Middle frontal gyrus (tissue), 1 donor: ENCODE data around the gene SH3RF2.
"Not testable (repeated sequence)": the region's sequence is repeated elsewhere in the genome, so short reads cannot be mapped to it uniquely, and the experiment has no call there.

Experiments used
- DNase-seq: peaks from one replicate; pipeline ENCODE4 v3.0.0-alpha.2; 2015; ENCODE audit warnings: low spot score; ENCODE audit errors: extremely low spot score

SH3RF2 gene

DNA sequence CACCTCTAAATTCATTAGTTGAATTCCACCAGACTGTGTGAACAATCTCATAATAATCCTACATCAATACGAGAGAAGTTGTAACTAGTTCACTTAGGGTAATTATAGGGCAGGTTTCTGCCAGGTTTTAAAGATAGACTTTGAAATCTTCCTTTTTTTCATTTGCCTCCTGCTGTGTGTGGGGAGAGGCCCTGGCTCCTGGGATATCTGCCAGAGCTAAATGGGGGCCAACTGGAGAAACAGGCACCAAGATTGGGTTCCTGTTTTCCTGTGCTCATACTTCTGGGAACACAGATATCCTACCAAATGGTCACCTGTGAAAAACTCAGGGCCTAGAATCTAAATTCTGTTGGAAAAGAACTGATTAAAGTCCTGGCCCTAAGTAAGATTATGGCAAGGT lies 42.3 kb downstream of the SH3RF2 start:
- no peak for DNase-seq

DNA sequence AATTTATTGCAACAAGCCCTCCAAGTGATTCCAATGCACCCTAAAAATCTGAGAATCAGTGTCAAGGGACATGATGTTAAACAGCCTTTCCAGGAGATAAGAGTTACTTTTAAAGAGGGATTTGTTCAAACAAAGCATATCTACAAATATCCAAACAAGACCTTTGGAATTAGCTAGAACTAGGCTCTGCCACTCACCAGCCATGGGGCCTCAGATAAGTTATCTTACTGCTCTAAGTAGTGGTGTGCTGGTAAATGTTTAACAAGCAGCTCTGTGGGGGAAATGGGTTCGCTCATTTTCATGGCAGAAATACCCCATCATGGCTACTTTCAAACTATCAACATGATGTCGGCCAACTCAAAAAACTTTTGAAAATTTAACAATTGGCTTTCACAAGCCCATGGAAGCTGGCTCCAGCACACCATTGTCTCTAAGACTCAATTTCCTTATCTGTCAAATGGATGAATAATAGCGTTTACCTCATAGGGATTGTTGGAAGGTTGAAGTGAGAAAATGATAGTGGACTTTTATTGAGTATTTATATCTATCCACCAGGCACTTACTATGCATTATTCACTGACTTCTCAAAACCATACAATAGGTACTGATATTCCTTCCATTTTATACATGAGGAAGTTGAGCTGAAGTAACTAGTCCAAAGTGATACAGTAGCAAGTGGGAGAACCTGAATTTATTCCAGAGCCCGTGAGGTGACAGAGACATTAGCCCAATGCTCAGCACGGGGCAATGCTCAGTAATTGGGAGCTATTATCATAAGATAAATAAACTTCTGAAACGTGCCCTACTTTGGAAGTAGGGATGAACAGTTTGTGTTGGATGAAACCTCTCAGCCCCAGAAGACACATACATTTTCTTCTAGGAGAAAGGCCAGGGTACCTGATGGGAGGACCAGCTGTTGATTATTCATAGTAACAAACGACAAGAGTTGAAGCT lies 43.2 kb downstream of the SH3RF2 start:
- DNase-seq, result no peak

DNA sequence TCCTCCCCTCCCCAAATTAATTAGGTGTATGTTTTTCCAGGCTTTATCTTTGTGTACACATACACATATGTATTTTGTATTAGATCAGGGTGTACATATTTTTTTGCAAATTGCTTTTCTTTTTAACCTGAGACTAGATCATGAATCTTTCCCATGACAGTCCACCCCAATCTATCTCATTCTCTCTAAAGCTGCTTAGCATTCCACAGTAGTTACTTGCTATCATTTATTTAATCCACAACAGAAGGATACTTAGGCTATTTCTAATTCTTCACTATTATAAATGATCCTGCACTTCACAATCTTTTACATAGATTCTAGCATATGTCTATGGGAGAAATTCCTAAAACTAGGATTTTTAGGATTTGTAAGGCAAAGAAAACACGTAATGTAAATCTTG lies 43.9 kb downstream of the SH3RF2 start:
- DNase-seq, result no peak

DNA sequence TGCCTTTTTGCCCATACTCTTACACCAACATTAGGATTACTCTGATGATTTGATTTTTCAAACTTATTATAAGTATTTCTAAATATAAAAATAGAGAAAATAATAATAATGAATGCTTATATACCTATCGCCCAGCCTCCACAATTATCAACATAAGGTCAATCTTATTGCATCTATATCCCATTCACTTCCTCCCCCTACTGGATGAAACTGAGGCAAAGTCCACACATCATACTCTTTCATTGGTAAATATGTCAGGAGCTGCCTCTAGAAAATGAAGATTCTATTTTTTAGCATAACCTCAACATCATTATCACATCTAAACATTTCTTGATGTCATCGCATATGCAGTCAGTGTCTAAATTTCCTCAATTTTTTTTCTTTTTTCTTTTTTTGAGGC lies 44.3 kb downstream of the SH3RF2 start:
- no peak for DNase-seq

GRCh38 chr5:145981589-145982571 lies 45.5 kb downstream of the SH3RF2 start:
- no peak for DNase-seq

DNA sequence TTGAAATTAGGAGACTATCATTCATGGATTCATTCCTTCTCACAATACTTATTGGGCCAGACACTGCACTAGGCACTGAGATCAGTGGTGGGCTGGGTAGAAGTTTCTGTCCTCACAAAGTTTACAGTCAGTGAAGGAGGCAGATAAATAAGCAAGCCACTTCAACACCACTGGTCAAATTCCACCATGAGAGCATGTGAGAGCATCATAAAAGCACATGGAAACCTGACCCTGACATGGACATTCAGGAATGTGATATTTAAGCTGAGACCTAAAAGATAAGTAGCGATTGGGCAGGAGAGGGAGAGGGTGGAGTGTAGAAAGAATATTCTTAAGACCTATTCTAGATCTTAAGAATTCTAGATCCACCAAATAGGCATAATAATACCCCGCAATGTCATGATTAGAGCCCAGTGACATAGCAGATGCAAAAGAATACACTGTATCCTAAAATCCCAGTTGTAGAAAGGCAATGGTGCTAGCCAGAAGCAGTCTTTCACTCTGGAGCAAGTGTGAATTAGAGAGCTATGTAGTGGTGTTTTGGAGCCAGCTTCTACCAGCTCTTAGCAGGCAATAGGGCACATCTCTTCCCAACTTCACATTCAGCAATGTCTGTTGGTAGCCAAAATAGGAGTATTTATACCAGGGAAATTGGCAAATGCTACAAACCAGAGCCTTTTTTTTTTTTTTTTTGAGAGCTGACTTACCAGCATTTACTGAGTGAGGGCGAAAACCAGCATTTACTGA lies 46.4 kb downstream of the SH3RF2 start:
- DNase-seq, result no peak

- DNase-seq, result no peak
Measured at GRCh38 chr5:145983446-145983845, 47.1 kb downstream of the SH3RF2 start.

- DNase-seq, result no peak
Measured at GRCh38 chr5:145984072-145984471, 47.7 kb downstream of the SH3RF2 start.

DNA sequence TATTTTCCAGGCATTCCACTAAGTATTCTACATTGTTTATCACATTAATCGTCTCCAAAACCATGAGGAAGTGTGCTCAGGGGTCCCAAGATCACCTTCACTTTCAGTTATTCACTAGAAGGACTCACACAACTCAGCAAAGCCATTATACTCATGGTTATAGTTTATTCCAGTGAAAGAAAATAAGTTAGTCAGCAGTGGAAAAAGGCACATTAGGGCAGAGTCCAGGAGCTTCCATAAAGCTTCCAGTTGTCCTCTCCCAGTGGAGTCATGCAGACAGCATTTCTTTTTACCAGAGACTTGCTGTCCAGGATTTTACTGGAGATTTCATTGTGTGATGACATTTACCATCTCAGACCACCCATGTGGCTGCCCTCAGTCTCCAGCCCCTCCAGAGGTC lies 51.5 kb downstream of the SH3RF2 start:
- DNase-seq, result no peak

GRCh38 chr5:145988993-145989392 lies 52.6 kb downstream of the SH3RF2 start:
- DNase-seq, result no peak

GRCh38 chr5:145989428-145989827 lies 53.0 kb downstream of the SH3RF2 start:
- no peak for DNase-seq

DNA sequence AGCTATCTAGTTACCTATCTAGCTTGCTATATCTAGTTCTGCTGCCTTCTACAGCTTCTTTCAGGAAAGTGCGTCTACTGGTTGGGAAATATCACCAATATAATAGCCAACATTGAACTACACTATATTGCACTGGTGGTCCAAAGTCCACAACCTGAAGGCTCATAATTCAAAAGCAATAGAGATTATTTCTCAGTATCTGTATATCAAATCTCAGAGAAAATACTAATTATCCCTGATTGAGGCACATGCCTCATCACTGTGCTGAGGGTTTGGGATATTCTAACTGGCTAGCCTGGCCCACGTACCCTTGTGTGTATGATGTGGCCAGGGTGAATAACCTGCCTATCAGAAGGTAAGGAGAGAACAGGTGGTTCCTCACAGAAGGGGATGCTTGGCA lies 53.8 kb downstream of the SH3RF2 start:
- no peak for DNase-seq

DNA sequence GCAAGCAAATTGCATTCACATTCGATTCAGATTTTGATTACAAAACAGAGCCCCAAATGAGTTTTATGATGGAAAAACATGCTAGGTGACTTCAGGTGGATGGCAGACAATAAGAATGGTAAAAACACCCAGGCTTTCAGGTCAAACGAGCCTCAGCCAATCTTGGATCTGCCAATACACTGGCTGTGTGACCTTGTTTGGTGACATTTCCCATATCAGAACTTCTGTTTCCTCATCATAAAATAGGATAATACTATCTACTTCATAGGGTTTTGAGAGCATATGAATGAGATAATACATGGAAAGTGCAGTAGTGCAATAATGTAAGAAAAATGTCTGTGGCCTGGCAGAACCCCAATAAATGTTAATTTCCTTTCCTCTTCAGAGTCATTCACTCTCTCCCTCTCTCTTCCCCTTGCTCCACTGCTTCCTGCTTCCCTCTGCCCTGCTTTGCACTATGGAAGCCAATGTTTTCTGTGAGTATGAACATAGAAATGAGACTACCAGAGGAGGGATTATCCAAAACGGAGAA lies 54.7 kb downstream of the SH3RF2 start:
- no peak for DNase-seq

- DNase-seq, result not testable (repeated sequence)
Measured at GRCh38 chr5:145993538-145993937, 57.2 kb downstream of the SH3RF2 start.

DNA sequence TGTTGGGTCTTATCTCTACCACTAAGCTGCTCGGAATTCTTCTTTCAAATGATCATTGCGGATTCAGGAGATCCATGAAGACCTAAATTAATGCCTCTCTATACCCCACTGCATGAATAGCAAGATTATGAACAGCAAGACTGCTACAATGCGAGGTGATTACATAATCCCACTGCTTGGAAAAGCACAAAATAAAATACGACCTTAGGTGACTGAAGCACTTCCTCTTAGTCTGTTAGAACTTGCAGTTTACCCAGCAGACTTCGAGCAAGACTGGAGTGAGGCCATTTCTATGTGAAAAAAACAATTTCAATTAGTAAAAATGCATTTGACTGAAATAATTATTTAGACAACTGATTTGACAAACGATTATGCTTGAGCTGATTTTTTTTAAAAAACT lies 59.8 kb downstream of the SH3RF2 start:
- no peak for DNase-seq

GRCh38 chr5:145999208-145999607 lies 62.8 kb downstream of the SH3RF2 start:
- no peak for DNase-seq

DNA sequence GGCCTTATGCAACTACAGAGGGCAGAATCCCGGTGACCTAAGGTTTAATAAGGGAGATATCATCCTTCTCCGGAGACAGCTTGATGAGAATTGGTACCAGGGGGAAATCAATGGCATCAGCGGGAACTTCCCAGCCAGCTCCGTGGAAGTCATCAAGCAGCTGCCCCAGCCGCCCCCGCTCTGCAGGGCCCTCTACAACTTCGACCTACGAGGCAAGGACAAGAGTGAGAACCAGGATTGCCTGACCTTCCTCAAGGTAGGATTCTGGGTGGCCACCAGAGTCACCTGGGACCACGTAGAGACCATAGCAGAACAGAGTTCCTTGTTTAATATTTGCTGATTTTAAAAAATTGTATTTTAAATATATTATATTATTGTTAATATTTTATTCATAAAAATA lies 63.7 kb downstream of the SH3RF2 start:
- DNase-seq, result no peak

GRCh38 chr5:146001544-146002190 lies 65.3 kb downstream of the SH3RF2 start:
- DNase-seq, result no peak

DNA sequence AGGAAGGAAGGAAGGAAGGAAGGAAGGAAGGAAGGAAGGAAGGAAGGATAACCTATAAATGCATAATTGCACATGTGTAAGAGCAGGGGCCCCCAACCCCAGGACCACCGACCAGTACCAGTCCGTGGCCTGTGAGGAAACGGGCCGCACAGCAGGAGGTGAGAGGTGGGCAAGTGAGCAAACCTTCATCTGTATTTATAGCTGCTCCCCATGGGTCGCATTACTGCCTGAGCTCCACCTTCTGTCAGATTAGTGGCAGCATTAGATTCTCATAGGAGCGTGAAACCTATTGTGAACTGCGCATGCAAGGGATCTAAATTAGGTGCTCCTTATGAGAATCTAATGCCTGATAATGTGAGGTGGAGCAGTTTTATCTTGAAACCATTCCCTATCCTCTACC lies 66.1 kb downstream of the SH3RF2 start:
- no peak for DNase-seq

GRCh38 chr5:146003852-146004251 lies 67.5 kb downstream of the SH3RF2 start:
- no peak for DNase-seq

GRCh38 chr5:146005264-146005663 lies 68.9 kb downstream of the SH3RF2 start:
- DNase-seq, result no peak
